Stimulated activated CD4-positive, alpha-beta T cell treated with anti-CD3 and anti-CD28 coated beads, TNF-alpha, amount 100 ng/mL, for 24 hours (primary cell): ENCODE results near the gene IGFLR1.

Source experiments
- DNase-seq, 3 experiments: peaks; one replicate each; pipeline ENCODE4 v3.0.0-alpha.2; 2020; ENCODE audit warnings: low read depth in 3 of 3

Gene IGFLR1

GRCh38 chr19:35742121-35742724 is at the start of gene IGFLR1:
IGFLR1 (minus strand) TSS chr19:35742452; CDS start chr19:35741180, 1,272 bp downstream.
- DNase-seq: peak; percentile 51 to 70 (median 63)

GRCh38 chr19:35791814-35792279 is 49.6 kb upstream of the IGFLR1 start:
- no peak for DNase-seq

GRCh38 chr19:35790981-35791813 is 48.9 kb upstream of the IGFLR1 start:
- no peak for DNase-seq

GRCh38 chr19:35789978-35790944 is 48.0 kb upstream of the IGFLR1 start:
- DNase-seq: no peak

- DNase-seq: no peak
Measured at GRCh38 chr19:35789195-35789977, 47.1 kb upstream of the IGFLR1 start.

GRCh38 chr19:35788205-35788960 is 46.1 kb upstream of the IGFLR1 start:
- DNase-seq: no peak

- DNase-seq: no peak
Measured at GRCh38 chr19:35787227-35787799, 45.1 kb upstream of the IGFLR1 start.

GRCh38 chr19:35786299-35787160 is 44.3 kb upstream of the IGFLR1 start:
- no peak for DNase-seq

GRCh38 chr19:35785339-35785627 is 43.0 kb upstream of the IGFLR1 start:
- no peak for DNase-seq

GRCh38 chr19:35784503-35785338 is 42.5 kb upstream of the IGFLR1 start:
- DNase-seq: no peak

- no peak for DNase-seq
Measured at GRCh38 chr19:35783469-35784434, 41.5 kb upstream of the IGFLR1 start.

GRCh38 chr19:35782589-35782988 is 40.3 kb upstream of the IGFLR1 start:
- no peak for DNase-seq

GRCh38 chr19:35781650-35782049 is 39.4 kb upstream of the IGFLR1 start:
- DNase-seq: no peak

- DNase-seq: no peak
Measured at GRCh38 chr19:35780717-35781116, 38.5 kb upstream of the IGFLR1 start.

GRCh38 chr19:35780058-35780457 is 37.8 kb upstream of the IGFLR1 start:
- no peak for DNase-seq

GRCh38 chr19:35779033-35779432 is 36.8 kb upstream of the IGFLR1 start:
- no peak for DNase-seq

- no peak for DNase-seq
Measured at GRCh38 chr19:35777961-35778360, 35.7 kb upstream of the IGFLR1 start.
